GM10248 (cell line): Measurements from ENCODE around the gene ZNF516.
"Not testable (repeated sequence)": the region's sequence is repeated elsewhere in the genome, so short reads cannot be mapped to it uniquely, and the experiment has no call there.

Experiments
- CTCF ChIA-PET: fragments of 300-600 bp; sonication (Branson Sonifier 250); formaldehyde crosslinking; extraction: SDS; loops from one replicate; lab custom pipeline; 2021; ENCODE audit warnings: antibody characterized with exemption; lab: Yijun Ruan, JAX
- POLR2A ChIA-PET: fragments of 350-650 bp; sonication (Branson Sonifier 250); formaldehyde crosslinking; extraction: SDS; loops from one replicate; lab custom pipeline; 2020; ENCODE audit warnings: antibody characterized with exemption; lab: Yijun Ruan, JAX
- DNase-seq: peaks from one replicate; pipeline ENCODE4 v3.0.0; 2012; ENCODE audit errors: extremely low spot score
- TF ChIP-seq, protein P1 (sequence below): IDR thresholded peaks from 2 replicates; pipeline ENCODE4 v1.5.1; 2012; ENCODE audit warnings: mild to moderate bottlenecking, low read depth; ENCODE audit errors: extremely low read depth, missing control alignments, control extremely low read depth

Gene ZNF516

DNA sequence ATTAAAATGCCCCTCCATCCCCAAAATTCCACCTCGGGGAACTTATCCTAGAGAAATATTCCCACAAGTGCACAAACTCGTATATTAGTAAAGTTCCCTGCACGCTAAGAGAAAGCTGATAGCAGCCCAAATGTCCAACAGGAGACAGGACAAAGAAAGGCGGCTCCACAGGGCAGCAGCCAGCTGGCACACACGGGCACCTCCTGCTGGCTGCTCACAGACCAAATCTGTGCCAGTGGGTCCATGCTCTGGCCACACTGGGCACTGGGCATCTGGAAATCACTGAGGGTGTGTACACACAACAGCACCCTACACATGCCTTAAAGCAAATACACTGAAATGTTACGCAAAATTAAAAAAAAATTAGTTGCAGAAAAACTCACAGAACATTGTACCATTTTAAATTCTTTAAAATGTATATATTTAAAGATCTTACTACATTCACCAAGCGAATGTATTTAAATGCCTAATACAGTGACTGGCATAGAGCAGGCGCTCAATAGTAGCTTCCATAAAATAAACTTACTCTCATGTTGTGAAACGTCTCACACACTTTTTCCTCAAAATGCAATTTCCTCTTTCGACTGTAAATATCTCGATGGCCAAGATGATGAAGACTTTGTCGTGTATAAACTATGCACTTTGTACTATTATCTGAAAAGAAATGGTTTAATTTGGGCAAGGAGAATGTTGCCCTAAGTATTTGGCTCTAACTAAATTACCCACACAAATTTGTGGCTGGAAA is 19.4 kb downstream of the ZNF516 start:
- TF ChIP-seq, protein P1, sequence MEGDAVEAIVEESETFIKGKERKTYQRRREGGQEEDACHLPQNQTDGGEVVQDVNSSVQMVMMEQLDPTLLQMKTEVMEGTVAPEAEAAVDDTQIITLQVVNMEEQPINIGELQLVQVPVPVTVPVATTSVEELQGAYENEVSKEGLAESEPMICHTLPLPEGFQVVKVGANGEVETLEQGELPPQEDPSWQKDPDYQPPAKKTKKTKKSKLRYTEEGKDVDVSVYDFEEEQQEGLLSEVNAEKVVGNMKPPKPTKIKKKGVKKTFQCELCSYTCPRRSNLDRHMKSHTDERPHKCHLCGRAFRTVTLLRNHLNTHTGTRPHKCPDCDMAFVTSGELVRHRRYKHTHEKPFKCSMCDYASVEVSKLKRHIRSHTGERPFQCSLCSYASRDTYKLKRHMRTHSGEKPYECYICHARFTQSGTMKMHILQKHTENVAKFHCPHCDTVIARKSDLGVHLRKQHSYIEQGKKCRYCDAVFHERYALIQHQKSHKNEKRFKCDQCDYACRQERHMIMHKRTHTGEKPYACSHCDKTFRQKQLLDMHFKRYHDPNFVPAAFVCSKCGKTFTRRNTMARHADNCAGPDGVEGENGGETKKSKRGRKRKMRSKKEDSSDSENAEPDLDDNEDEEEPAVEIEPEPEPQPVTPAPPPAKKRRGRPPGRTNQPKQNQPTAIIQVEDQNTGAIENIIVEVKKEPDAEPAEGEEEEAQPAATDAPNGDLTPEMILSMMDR: no peak
- CTCF ChIA-PET: interaction anchor here (1.8 kb wide), 1 partner anchor 12 kb away, joined by 5 read pairs; no protein-coding TSS in a partner anchor

DNA sequence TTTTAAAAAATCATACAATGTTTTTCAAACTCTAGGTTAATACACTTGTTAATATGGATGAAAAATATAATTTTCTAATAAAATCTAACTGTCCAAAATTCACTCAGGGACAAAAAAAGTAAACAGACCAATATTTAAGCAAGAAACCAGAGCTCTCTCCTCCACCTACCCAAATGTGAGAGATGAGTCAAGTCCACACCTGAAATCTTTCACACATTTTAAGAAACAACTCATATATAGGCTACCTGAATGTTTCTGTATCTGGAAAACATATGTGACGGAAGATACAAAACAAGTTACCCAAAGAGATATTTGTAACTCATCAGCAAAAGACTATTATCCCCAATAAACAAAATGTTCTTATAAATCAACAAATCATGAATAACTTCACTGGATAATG is 20.2 kb downstream of the ZNF516 start:
- DNase-seq: no peak
- ChIA-PET CTCF (interaction anchor here (0.9 to 1.8 kb wide), 3 partner anchors 13 to 235 kb away, joined by 3 to 5 read pairs (median 4); no protein-coding TSS in a partner anchor), POLR2A (no interaction called here)
- TF ChIP-seq, protein P1: no peak

More for the DNA sequence above, 19.4 kb downstream of the ZNF516 start:
- DNase-seq: no peak
- POLR2A ChIA-PET: no interaction called here

DNA sequence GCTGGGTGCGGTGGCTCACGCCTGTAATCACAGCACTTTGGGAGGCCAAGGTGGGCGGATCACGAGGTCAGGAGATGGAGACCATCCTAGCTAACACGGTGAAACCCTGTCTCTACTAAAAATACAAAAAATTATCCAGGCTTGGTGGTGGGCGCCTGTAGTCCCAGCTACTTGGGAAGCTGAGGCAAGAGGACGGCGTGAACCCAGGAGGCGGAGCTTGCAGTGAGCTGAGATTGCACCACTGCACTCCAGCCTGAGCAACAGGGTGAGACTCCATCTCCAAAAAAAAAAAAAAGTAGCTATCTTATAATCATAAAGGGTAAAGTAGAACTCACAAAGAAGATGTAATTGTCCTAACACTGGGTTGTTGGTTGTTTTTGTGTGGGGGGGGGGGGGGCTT is 21.5 kb downstream of the ZNF516 start:
- POLR2A ChIA-PET, DNase-seq: not testable (repeated sequence)
- CTCF ChIA-PET: interaction anchor here (1.0 to 1.1 kb wide), 2 partner anchors 9 to 83 kb away, joined by 3 read pairs; no protein-coding TSS in a partner anchor

DNA sequence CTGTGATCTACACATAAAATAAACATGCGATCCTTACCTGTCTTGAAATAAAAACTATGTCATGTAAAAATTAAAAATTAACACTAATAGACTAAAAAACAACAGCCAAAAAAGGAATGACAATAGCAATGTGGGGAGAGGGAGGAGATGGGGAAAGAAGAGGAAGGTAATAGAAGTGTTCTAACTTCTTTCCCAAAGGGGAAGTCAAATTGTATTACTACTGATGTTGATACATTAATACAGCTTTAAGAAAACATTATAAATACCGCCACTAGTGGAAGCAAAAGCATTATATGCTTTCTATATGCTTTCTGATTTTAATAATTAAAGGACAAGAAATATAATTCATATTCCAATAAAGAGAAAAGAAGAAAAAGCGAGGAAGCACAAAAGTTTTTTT is 22.2 kb downstream of the ZNF516 start:
- DNase-seq: no peak
- ChIA-PET CTCF (interaction anchor here (1.1 kb wide), 1 partner anchor 83 kb away, joined by 3 read pairs; no protein-coding TSS in a partner anchor), POLR2A (no interaction called here)
- TF ChIP-seq, protein P1: no peak

DNA sequence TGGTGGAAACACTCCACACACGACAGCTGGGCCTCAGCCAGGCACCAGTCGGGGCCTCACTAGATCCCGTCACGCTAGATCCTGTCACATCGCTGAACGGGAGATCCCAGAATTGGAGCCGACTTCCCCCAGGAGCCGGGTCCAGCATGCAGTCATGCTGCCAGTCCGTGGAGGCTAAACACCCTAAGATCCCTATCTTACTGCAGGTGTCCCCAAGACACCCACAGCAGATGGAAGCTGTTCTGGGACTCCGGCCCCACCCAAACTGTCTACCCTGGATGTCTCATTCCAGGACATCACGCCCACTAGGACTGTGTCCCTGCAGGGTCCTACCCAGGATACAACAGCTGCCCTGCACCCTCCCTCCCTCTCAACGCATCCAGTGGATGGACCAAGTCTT is 23.4 kb downstream of the ZNF516 start:
- DNase-seq: no peak
- POLR2A ChIA-PET: no interaction called here
- CTCF ChIA-PET: no interaction called here
- TF ChIP-seq, protein P1: no peak

DNA sequence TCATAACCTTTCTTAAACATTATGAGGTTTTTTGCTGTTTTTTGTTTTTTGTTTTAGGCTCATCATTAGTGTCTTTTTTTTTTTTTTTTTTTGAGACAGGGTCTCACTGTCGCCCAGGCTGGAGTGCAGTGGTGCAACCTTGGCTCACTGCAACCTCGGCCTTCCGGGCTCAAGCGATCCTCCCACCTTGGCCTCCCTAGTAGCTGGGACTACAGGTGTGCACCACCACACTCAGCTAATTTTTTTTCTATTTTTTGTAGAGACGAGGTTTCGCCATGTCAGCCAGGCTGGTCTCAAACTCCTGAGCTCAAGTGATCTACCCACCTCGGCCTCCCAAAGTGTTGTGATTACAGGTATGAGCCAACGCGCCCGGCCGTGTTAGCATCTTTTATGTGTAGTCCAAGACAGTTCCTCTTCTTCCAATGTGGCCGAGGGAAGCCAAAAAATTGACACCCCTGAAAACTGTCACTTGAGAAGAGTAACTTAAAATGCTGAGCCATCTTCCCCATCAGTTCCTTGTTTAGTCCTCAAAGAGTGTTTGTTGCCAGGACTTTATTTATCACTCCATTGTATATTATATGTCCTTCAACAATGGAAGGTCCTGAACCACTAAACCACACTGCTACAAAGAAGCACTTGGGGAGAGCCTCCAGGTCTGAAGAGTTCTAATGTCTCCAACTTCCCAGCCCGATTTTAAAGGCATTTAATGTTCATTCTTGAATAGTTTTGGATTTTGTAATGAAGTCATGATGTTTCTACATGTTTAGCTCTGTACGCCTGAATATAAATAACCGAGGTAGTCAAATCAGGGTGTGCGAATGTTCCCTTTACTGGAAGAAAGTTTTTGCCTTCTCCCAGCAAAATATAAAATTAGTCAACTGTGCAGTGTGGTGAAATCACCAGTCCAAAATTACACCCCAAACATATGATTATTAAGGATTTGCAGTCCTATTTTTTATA is 26.4 kb downstream of the ZNF516 start:
- ChIA-PET POLR2A (no interaction called here), CTCF (interaction anchor here (1.0 to 1.6 kb wide), 3 partner anchors 11 to 17 kb away, joined by 3 to 4 read pairs (median 3); no protein-coding TSS in a partner anchor)
- no peak for DNase-seq
- TF ChIP-seq, protein P1: no peak
